ENCODE results near the gene BRAF. TPM values are rescaled to one million over a fixed set of nuclear protein-coding genes. Genes with fewer than 3 reads are reported as not detected.

Gene BRAF
- total RNA-seq, 2 donors from 2014 or later: 19.8 to 24.7 TPM

DNA sequence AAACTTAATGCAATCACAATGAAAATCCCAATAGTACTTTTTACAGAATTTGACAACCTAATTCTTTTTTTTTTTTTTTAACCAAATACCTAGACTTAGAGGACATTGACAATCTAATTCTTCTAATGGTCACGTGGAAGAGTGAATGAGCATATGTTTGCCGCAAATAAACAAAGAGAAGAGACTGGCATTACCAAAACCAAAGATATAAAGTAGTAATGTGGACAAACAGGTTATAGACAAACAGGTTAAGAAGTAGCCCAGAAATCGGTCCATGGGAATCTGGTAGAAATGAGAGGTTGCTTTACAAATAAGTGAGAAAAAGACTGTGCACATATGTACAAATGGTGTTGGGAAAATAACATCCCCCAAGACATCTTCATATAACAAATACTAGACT lies 27.7 kb downstream of the BRAF start:
- Histone ChIP-seq H3K9ac (ENCODE audit: low read depth in 2 of 2, low read length in 2 of 2) (no peak overlapping the region), H3K4me3 (no peak overlapping the region), H3K27me3 (no peaks in the 10 kb centered on the region), H3K4me1 (no peaks in the 10 kb centered on the region), H3K9me3 (no peaks in the 10 kb centered on the region), H3K27ac (no peak overlapping the region), H3K36me3 (no peaks in the 10 kb centered on the region)
- DNase-seq: no peak
- intact Hi-C loops (cut with DNase I): no loop called here
- TF ChIP-seq, protein P1, sequence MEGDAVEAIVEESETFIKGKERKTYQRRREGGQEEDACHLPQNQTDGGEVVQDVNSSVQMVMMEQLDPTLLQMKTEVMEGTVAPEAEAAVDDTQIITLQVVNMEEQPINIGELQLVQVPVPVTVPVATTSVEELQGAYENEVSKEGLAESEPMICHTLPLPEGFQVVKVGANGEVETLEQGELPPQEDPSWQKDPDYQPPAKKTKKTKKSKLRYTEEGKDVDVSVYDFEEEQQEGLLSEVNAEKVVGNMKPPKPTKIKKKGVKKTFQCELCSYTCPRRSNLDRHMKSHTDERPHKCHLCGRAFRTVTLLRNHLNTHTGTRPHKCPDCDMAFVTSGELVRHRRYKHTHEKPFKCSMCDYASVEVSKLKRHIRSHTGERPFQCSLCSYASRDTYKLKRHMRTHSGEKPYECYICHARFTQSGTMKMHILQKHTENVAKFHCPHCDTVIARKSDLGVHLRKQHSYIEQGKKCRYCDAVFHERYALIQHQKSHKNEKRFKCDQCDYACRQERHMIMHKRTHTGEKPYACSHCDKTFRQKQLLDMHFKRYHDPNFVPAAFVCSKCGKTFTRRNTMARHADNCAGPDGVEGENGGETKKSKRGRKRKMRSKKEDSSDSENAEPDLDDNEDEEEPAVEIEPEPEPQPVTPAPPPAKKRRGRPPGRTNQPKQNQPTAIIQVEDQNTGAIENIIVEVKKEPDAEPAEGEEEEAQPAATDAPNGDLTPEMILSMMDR (IDR thresholded peaks at IDR 0.05): no peak

DNA sequence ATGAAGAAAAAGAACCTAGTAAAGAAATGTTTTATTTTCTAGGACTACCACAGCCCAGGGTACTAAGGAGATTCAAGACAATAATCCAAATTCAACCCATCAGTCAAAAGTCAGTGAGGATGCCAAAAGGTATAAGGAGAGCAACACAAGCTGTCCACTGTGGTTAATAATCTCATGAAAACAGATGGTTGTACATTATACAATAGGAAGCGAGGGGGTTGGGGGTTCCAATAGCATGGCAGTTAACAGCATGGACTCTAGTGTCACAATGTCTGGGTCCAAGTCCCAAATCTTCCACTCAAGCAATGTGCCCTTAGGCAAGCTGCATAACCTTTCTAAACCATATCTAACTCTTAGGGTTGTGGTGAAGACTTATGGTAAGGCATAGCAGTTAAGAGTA lies 35.1 kb downstream of the BRAF start:
- intact Hi-C loops (cut with DNase I): no loop called here
- Histone ChIP-seq H3K36me3 (no peaks in the 10 kb centered on the region), H3K27ac (no peak overlapping the region), H3K4me3 (no peak overlapping the region), H3K9me3 (no peaks in the 10 kb centered on the region), H3K9ac (ENCODE audit: low read depth in 2 of 2, low read length in 2 of 2) (no peak overlapping the region), H3K27me3 (no peaks in the 10 kb centered on the region), H3K4me1 (no peaks in the 10 kb centered on the region)
- TF ChIP-seq, protein P1 (IDR thresholded peaks at IDR 0.05): no peak
- DNase-seq: no peak

DNA sequence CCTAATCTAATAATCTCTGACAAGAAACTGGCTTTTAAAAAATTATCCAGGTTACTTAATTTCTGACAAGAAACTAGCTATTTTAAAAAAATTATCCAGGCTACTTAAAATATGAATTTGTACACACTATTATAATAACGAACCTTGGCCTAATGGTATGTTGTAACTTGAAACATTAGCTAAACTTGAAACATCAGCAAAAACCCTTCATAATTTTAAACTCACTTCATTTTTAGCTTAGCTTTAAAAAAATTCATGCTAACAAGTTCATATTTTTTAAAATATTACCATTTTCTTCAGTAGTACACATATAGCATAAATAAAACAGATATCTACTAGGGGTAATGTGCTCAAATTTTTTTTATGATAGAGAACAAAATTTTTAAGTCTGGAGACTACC lies 35.6 kb downstream of the BRAF start:
- TF ChIP-seq, protein P1 (IDR thresholded peaks at IDR 0.05): no peak
- Histone ChIP-seq H3K9ac (ENCODE audit: low read depth in 2 of 2, low read length in 2 of 2) (no peak overlapping the region), H3K36me3 (no peaks in the 10 kb centered on the region), H3K4me1 (no peaks in the 10 kb centered on the region), H3K27me3 (no peaks in the 10 kb centered on the region), H3K27ac (no peak overlapping the region), H3K4me3 (no peak overlapping the region), H3K9me3 (no peaks in the 10 kb centered on the region)
- DNase-seq: no peak
- intact Hi-C loops (cut with DNase I): no loop called here

DNA sequence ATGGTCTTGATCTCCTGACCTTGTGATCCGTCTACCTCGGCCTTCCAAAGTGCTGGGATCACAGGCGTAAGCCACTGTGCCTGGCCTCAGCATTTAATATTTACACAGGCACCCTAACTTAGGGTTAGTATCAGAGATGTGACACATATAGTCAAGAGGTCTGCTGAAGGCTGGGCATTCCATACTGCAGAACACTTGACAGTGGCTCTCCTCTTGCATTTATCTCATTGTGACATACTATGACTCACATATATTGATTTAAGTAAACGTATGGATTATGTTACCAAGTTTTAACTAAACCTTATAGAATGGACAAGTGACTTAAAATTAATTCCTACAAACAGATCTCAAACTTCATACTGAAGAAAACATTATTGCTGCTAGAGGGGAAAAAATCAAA lies 36.6 kb downstream of the BRAF start:
- TF ChIP-seq, protein P1 (IDR thresholded peaks at IDR 0.05): no peak

DNA sequence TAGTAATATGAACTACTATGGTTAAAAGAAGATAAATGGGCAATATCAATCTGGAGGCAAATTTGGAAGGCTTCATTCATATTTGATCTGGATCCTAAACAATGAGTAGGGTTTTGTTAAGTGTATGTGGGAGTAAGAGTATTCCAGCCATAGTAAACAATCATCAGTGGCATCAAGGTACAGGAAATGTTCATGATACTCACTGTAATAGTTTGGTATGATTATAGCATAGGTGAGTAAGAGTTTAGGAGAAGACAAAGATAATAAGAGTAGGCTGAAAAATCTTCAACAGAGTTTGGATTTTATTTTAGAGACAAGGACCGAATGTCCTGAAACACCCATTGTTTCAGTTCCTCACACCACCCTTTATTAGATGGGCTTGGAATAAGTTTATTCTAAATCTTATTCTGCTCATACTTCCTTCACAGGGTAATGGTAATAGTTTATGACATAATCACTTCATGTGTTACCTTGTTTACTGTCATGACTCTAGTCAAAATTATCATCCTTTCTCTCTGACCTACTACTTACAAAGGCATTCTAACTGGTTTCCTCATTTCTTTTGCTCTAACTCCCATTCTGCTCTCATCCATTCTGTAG lies 38.9 kb downstream of the BRAF start:
- no peak overlapping the region for H3K27ac ChIP-seq
- H3K4me1 ChIP-seq: no peaks in the 10 kb centered on the region
- H3K9ac ChIP-seq (ENCODE audit: low read depth in 2 of 2, low read length in 2 of 2): no peak overlapping the region

More for the DNA sequence above, 36.6 kb downstream of the BRAF start:
- Histone ChIP-seq H3K4me3 (no peak overlapping the region), H3K9me3 (no peaks in the 10 kb centered on the region), H3K36me3 (no peaks in the 10 kb centered on the region), H3K27ac (no peak overlapping the region), H3K9ac (ENCODE audit: low read depth in 2 of 2, low read length in 2 of 2) (no peak overlapping the region), H3K27me3 (no peaks in the 10 kb centered on the region), H3K4me1 (no peaks in the 10 kb centered on the region)
- DNase-seq: no peak
- intact Hi-C loops (cut with DNase I): no loop called here

More for the DNA sequence above, 38.9 kb downstream of the BRAF start:
- intact Hi-C loops (cut with DNase I): no loop called here
- TF ChIP-seq, protein P1 (IDR thresholded peaks at IDR 0.05): no peak
- no peak for DNase-seq
- Histone ChIP-seq H3K4me3 (no peak overlapping the region), H3K9me3 (no peaks in the 10 kb centered on the region), H3K27me3 (no peaks in the 10 kb centered on the region), H3K36me3 (no peaks in the 10 kb centered on the region)
